ENCODE measurements around the gene ATP10B. TPM values are rescaled to one million over a fixed set of nuclear protein-coding genes. Genes with fewer than 3 reads are reported as not detected.

ATP10B gene
- polyA plus RNA-seq, 1 donor from 2014 or later = 1.9 TPM

GRCh38 chr5:160697281-160697680 lies 154.7 kb downstream of the ATP10B start:
- Histone ChIP-seq H3K9me2 (ENCODE audit: insufficient read depth, low read length) (no peaks in the 10 kb centered on the region), H3K4me3 (ENCODE audit: low read length) (no peak overlapping the region), H3K36me3 (ENCODE audit: insufficient read depth, low read length) (no peaks in the 10 kb centered on the region), H2AFZ (ENCODE audit: low read depth, low read length) (no peak overlapping the region), H3K9me3 (ENCODE audit: low read length) (no peaks in the 10 kb centered on the region), H3K27me3 (ENCODE audit: insufficient read depth, low read depth, low read length) (no peaks in the 10 kb centered on the region), H3K27ac (ENCODE audit: low read length) (no peak overlapping the region), H3F3A (ENCODE audit: insufficient read depth, low read length, poor library complexity, severe bottlenecking) (no peaks in the 10 kb centered on the region), H4K20me1 (ENCODE audit: insufficient read depth) (no peaks in the 10 kb centered on the region), H3K9ac (ENCODE audit: low read length) (no peak overlapping the region), H3K4me2 (ENCODE audit: low read length) (no peak overlapping the region), H3K79me2 (replicated peaks; ENCODE audit: insufficient read depth, low read length) (no peaks in the 10 kb centered on the region)
- TF ChIP-seq MXI1 (conservative IDR thresholded peaks at IDR 0.05; ENCODE audit: poor library complexity, severe bottlenecking) = no peak
- TF ChIP-seq POLR2AphosphoS5 (IDR thresholded peaks at IDR 0.05) = no peak
- no peak for TF ChIP-seq CTCF (IDR thresholded peaks at IDR 0.05; ENCODE audit: poor library complexity, severe bottlenecking)
- no peak for TF ChIP-seq TAF1 (IDR thresholded peaks at IDR 0.05; ENCODE audit: low read depth)
- TF ChIP-seq REST (IDR thresholded peaks at IDR 0.05; ENCODE audit: borderline replicate concordance) = no peak
- no peak for TF ChIP-seq RAD21 (conservative IDR thresholded peaks at IDR 0.05)
- no peak for TF ChIP-seq EP300 (conservative IDR thresholded peaks at IDR 0.05; ENCODE audit: poor library complexity, severe bottlenecking)
- TF ChIP-seq SMC3 (conservative IDR thresholded peaks at IDR 0.05; ENCODE audit: poor library complexity) = no peak
- TF ChIP-seq EZH2 (IDR thresholded peaks at IDR 0.05; ENCODE audit: borderline replicate concordance, insufficient read depth, low read length, poor library complexity, severe bottlenecking) = no peak

- no peaks in the 10 kb centered on the region for H3K27me3 ChIP-seq (ENCODE audit: insufficient read depth, low read depth, low read length)
- H3K9me2 ChIP-seq (ENCODE audit: insufficient read depth, low read length) = no peaks in the 10 kb centered on the region
- no peaks in the 10 kb centered on the region for H3K36me3 ChIP-seq (ENCODE audit: insufficient read depth, low read length)
- H3K9me3 ChIP-seq (ENCODE audit: low read length) = no peaks in the 10 kb centered on the region
- H3K79me2 ChIP-seq (replicated peaks; ENCODE audit: insufficient read depth, low read length) = no peaks in the 10 kb centered on the region
- no peak overlapping the region for H2AFZ ChIP-seq (ENCODE audit: low read depth, low read length)
- no peaks in the 10 kb centered on the region for H3F3A ChIP-seq (ENCODE audit: insufficient read depth, low read length, poor library complexity, severe bottlenecking)
- no peak overlapping the region for H3K27ac ChIP-seq (ENCODE audit: low read length)
- no peaks in the 10 kb centered on the region for H4K20me1 ChIP-seq (ENCODE audit: insufficient read depth)
- no peak overlapping the region for H3K4me3 ChIP-seq (ENCODE audit: low read length)
- no peak for TF ChIP-seq SMC3 (conservative IDR thresholded peaks at IDR 0.05; ENCODE audit: poor library complexity)
- TF ChIP-seq EP300 (conservative IDR thresholded peaks at IDR 0.05; ENCODE audit: poor library complexity, severe bottlenecking) = no peak
- no peak for TF ChIP-seq POLR2AphosphoS5 (IDR thresholded peaks at IDR 0.05)
- TF ChIP-seq TAF1 (IDR thresholded peaks at IDR 0.05; ENCODE audit: low read depth) = no peak
- no peak for TF ChIP-seq REST (IDR thresholded peaks at IDR 0.05; ENCODE audit: borderline replicate concordance)
- no peak for TF ChIP-seq RAD21 (conservative IDR thresholded peaks at IDR 0.05)
- TF ChIP-seq MXI1 (conservative IDR thresholded peaks at IDR 0.05; ENCODE audit: poor library complexity, severe bottlenecking) = no peak
- TF ChIP-seq CTCF (IDR thresholded peaks at IDR 0.05; ENCODE audit: poor library complexity, severe bottlenecking) = no peak
- TF ChIP-seq EZH2 (IDR thresholded peaks at IDR 0.05; ENCODE audit: borderline replicate concordance, insufficient read depth, low read length, poor library complexity, severe bottlenecking) = no peak
- H3K9ac ChIP-seq (ENCODE audit: low read length) = no peak overlapping the region
- no peak overlapping the region for H3K4me2 ChIP-seq (ENCODE audit: low read length)
Observed at GRCh38 chr5:160694896-160695295, 157.1 kb downstream of the ATP10B start.

All from neural cell (in vitro differentiated cells).